Endothelial cell of umbilical vein (primary cell): ENCODE measurements around the gene ANKRD36C. TPM values are rescaled to one million over a fixed set of nuclear protein-coding genes. Genes with fewer than 3 reads are reported as not detected.
"Not testable (repeated sequence)": the region's sequence is repeated elsewhere in the genome, so short reads cannot be mapped to it uniquely, and the experiment has no call there.

Experiments
- Bru-seq: library from RNA; stranded (reverse); fragments of 400-500 nt; gene quantifications from one replicate; lab custom pipeline; 2021; lab: Mats Ljungman, UMichigan
- BruChase-seq, 2 experiments: library from RNA; stranded (reverse); fragments of 400-500 nt; gene quantifications; one replicate each; lab custom pipeline; 2021; lab: Mats Ljungman, UMichigan
- BruUV-seq: library from RNA; stranded (reverse); fragments of 400-500 nt; replicated peaks from 2 replicates; lab custom pipeline; 2021; lab: Mats Ljungman, UMichigan
- CTCF ChIA-PET: fragments of 300-600, 350-600 bp; sonication (Branson Sonifier 250); formaldehyde crosslinking; loops from one replicate; lab custom pipeline; 2021; ENCODE audit warnings: antibody characterized with exemption, inconsistent platforms; lab: Charles Lee
- POLR2A ChIA-PET: fragments of 300-600, 350-600 bp; sonication (Branson Sonifier 250); formaldehyde crosslinking; loops from one replicate; lab custom pipeline; 2021; ENCODE audit warnings: antibody characterized with exemption, inconsistent platforms; lab: Charles Lee
- DNase-seq: peaks from one replicate; pipeline ENCODE4 v3.0.0-alpha.2; 2011; ENCODE audit warnings: low read depth, low spot score
- FAIRE-seq: peaks from 2 replicates; lab custom pipeline; 2011; peaks lifted over from hg19 to GRCh38; lab: Jason Lieb, UNC
- H2AFZ ChIP-seq: 2 replicates; pipeline ENCODE4 v1.6.0; 2012; ENCODE audit warnings: low read depth, low read length, control low read depth, inconsistent platforms
- H3K27ac ChIP-seq: 2 replicates; pipeline ENCODE4 v1.5.1; 2011; ENCODE audit warnings: low read depth, mild to moderate bottlenecking, control low read depth, low read length, moderate library complexity; ENCODE audit not compliant: insufficient read depth
- H3K27me3 ChIP-seq, 2 experiments: 2 replicates each; pipeline versions ENCODE4 v1.6.0 to v1.6.1; 2011; ENCODE audit warnings: low read length in 2 of 2, mixed read lengths in 1 of 2; ENCODE audit not compliant: control insufficient read depth in 2 of 2, insufficient read depth in 2 of 2
- H3K36me3 ChIP-seq, 2 experiments: 2 replicates in 1 of 2; 3 replicates in 1 of 2; pipeline ENCODE4 v1.5.1; 2011; ENCODE audit warnings: low read length in 2 of 2, mild to moderate bottlenecking in 1 of 2, moderate library complexity in 1 of 2; ENCODE audit not compliant: control insufficient read depth in 2 of 2, insufficient read depth in 2 of 2; ENCODE audit errors: extremely low read depth in 1 of 2
- H3K4me1 ChIP-seq: 3 replicates; pipeline ENCODE4 v1.5.1; 2011; ENCODE audit warnings: mild to moderate bottlenecking, low read length; ENCODE audit not compliant: control insufficient read depth, insufficient read depth; ENCODE audit errors: extremely low read depth
- H3K4me2 ChIP-seq: 2 replicates; pipeline ENCODE4 v1.6.1; 2011; ENCODE audit warnings: low read length, control low read depth, mixed read lengths; ENCODE audit not compliant: insufficient read depth
- H3K4me3 ChIP-seq, 3 experiments: fragments of 200-600 bp in 1 of 3; sonication (generic), shearing (Covaris generic) in 1 of 3; replicated peaks in 1 of 3; 2 replicates each; pipeline ENCODE4 v1.5.1; 2011 to 2016; ENCODE audit warnings: control low read depth in 3 of 3, low read length in 3 of 3, mild to moderate bottlenecking in 2 of 3, inconsistent platforms in 1 of 3, low read depth in 1 of 3, moderate library complexity in 1 of 3; ENCODE audit not compliant: insufficient read depth in 1 of 3
- H3K79me2 ChIP-seq: 2 replicates; pipeline ENCODE4 v1.6.0; 2012; ENCODE audit warnings: low read length, inconsistent platforms; ENCODE audit not compliant: control insufficient read depth, insufficient read depth
- H3K9ac ChIP-seq: replicated peaks from 2 replicates; pipeline ENCODE3; 2011; ENCODE audit warnings: low read length, control low read depth; ENCODE audit not compliant: insufficient read depth; ENCODE audit errors: extremely low read depth
- H3K9me1 ChIP-seq: replicated peaks from 3 replicates; pipeline ENCODE4 v1.6.0; 2011; ENCODE audit warnings: mild to moderate bottlenecking, low read length; ENCODE audit not compliant: control insufficient read depth, insufficient read depth; ENCODE audit errors: extremely low read depth
- H3K9me3 ChIP-seq: replicated peaks from 2 replicates; pipeline ENCODE4 v1.5.1; 2012; ENCODE audit warnings: low read length, inconsistent platforms; ENCODE audit not compliant: control insufficient read depth, insufficient read depth
- H4K20me1 ChIP-seq: replicated peaks from 2 replicates; pipeline ENCODE3; 2011; ENCODE audit warnings: mild to moderate bottlenecking, low read length; ENCODE audit not compliant: control insufficient read depth, insufficient read depth; ENCODE audit errors: extremely low read depth
- dilution Hi-C: fragments of 300-500 bp; cut with MboI; formaldehyde crosslinking; loops from one replicate; pipeline ENCODE4 v1.15.0; 2019; ENCODE audit warnings: low sequenced_read_pairs; ENCODE audit not compliant: extremely low pct_ligation_motif_present
- intact Hi-C: fragments of 100-400 bp; cut with micrococcal nuclease; formaldehyde crosslinking; loops from one replicate; pipeline ENCODE4 v1.10.0; 2022
- long read RNA-seq: library from polyadenylated mRNA; stranded (forward); transcript quantifications from one replicate; pipeline ENCODE4 v2.0.0, GENCODE V29; 2021
- polyA minus RNA-seq, 3 experiments: library from RNA; depleted of rRNA, polyadenylated mRNA; stranded (reverse); fragments of >200 nt; gene quantifications; 1 replicate in 1 of 3; 2 replicates in 2 of 3; pipeline ENCODE4 v1.2.3, GENCODE V29; 2011
- polyA plus RNA-seq, 4 experiments: library from polyadenylated mRNA; depleted of rRNA in 3 of 4; stranded (reverse) in 3 of 4; unstranded in 1 of 4; fragments of >200 nt; gene quantifications; 2 replicates each; pipeline versions ENCODE4 v1.2.1 to v1.2.3, GENCODE V29; 2011 to 2012; ENCODE audit warnings: missing spikeins in 1 of 4
- total RNA-seq: library from RNA; stranded (reverse); gene quantifications from 2 replicates; pipeline ENCODE4 v1.2.3, GENCODE V29; 2021

The ANKRD36C gene
- total RNA-seq, result 92.8 and 108 TPM in 2 replicates
- polyA plus RNA-seq, result 2.3 and 4.4 TPM in 2 replicates
- 2.1 and 2.2 TPM in 2 replicates for polyA plus RNA-seq (2011; cell fraction: cytosol; rRNA removed)
- 62.3 and 78.4 TPM in 2 replicates for polyA plus RNA-seq (2011; cell fraction: nucleus; rRNA removed)
- polyA plus RNA-seq (2012), result 12.4 and 13.9 TPM in 2 replicates
- 124 and 126 TPM in 2 replicates for polyA minus RNA-seq
- 5.8 TPM for polyA minus RNA-seq (2011; cell fraction: cytosol; rRNA and poly(A)+ RNA removed)
- polyA minus RNA-seq (2011; cell fraction: nucleus; rRNA and poly(A)+ RNA removed), result 401 and 478 TPM in 2 replicates
- Bru-seq, nascent RNA, result percentile 93 among the genes with signal in this experiment
- percentile 67 among the genes with signal in this experiment for BruChase-seq, experiment 1, labeled RNA remaining after a 6-hour chase
- BruChase-seq, experiment 2, labeled RNA remaining after a 2-hour chase, result percentile 83 among the genes with signal in this experiment
- long read RNA-seq, partial matches to known transcripts, result 2 of 11 reads
- long read RNA-seq, other reads (novel, unspliced or antisense), result 8 of 11 reads

DNA sequence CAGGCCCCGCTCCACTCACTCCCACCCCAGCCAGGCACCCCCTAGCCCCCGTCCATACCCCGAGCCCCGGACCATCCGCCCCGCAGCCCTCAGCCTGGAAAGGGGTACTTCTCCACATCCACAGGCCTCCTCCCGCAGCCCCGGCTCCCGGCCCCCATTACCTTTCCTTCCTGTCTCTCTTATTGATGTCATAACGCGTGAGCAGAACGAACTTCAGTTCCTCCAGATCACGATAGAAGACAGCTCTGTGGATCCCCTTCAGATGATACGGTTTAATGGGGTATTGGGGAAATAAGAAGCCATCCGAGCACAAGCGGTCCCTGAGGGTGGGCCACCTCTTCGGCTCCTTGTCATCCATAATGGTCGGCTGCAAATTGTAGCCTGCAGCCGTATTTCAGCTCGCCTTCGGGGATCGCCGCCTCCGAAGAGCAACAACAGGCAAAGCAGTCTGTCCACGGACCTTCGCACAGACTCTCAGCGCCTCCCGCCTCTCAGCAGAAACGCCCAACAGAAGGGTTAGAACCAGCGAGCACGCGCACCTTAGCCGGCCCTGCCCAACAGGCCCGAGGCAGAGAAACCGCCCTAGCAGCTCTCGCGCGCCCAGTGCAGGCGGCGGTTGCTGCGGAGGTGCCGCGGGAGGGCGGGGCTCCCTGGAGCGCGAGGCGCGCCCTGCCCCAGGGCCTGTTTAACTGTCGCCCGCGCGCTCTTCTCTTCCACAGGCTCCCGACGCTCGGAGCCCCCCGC, at the start of gene ANKRD36C:
Gene ANKRD36C, minus strand, starts transcription at position 474 of the 744 bp plus-strand sequence. Its CDS starts 116 bp downstream, at position 358.
- Histone ChIP-seq H2AFZ (peak within 1 kb of the TSS; percentile 99), H3K9ac (peak within 1 kb of the TSS; percentile 95), H3K4me3 (peak within 1 kb of the TSS; percentile 59 to 96 (median 88)), H3K4me2 (peak within 1 kb of the TSS; percentile 92), H3K27ac (peak within 1 kb of the TSS; percentile 78)
- H3K27me3 ChIP-seq, POLR2A ChIA-PET, dilution Hi-C loops, H3K79me2 ChIP-seq, FAIRE-seq, H3K36me3 ChIP-seq, H3K9me1 ChIP-seq, intact Hi-C loops, H3K4me1 ChIP-seq, H4K20me1 ChIP-seq, H3K9me3 ChIP-seq: not testable (repeated sequence)
- CTCF ChIA-PET, result interaction anchor here (0.6 to 2.1 kb wide), 6 partner anchors 18 to 184 kb away, joined by 3 to 54 read pairs (median 9); no protein-coding TSS in a partner anchor
- TSS peak; percentile 66 for BruUV-seq
- DNase-seq, result peak; percentile 50

DNA sequence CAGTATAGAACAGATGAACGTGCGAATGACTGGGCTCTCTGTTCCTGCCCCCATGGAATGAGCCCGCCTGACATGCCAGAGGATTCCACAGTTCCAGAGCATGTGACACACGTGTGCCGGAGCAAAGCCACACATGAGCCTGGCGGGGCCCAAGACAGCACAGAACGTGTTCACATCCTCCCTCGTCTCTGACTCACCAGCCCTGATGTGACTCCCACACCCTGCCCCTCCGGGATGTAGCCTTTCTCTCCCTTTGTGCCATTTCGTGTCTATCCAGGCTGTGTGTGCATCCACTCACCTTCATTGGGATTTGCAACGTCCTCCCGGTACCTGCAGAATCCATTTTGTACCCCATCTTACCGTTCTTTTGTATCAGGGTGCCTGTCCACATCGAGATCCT, 43.9 kb upstream of the ANKRD36C start:
- CTCF ChIA-PET, H3K27me3 ChIP-seq, H3K4me2 ChIP-seq, H3K9me3 ChIP-seq, H3K4me3 ChIP-seq, H3K4me1 ChIP-seq, H3K9ac ChIP-seq, FAIRE-seq, H2AFZ ChIP-seq, BruUV-seq, DNase-seq, H4K20me1 ChIP-seq, H3K36me3 ChIP-seq, H3K9me1 ChIP-seq, POLR2A ChIA-PET, dilution Hi-C loops, H3K27ac ChIP-seq, H3K79me2 ChIP-seq, intact Hi-C loops: not testable (repeated sequence)

DNA sequence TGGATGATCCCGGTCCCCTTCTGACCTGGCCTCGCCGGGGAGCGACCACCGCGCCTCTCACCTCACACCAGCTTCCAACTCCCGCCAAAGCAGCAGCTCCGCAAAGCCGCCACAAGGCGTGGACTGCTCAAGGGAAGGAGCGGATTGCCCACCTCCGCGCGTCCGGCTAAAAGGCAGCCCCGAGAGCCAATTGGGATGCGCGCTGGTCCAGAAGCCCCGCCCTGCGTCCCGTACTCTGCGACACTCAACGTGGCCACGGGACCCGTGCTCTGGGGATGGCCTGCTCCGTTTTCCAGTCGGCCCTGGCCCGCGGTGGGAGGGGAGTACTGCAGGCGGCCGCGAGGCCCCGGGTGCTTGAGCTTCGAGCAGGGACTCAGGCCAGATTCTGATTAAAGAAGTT, 43.2 kb upstream of the ANKRD36C start, which contains the start of gene GPAT2:
Gene GPAT2, minus strand, starts transcription at position 125 of the 400 bp plus-strand sequence. CDS start 2,557 bp downstream, outside the sequence.
- H3K27ac ChIP-seq, H3K27me3 ChIP-seq, H3K4me2 ChIP-seq, DNase-seq, BruUV-seq, H3K9me3 ChIP-seq, POLR2A ChIA-PET, H3K4me1 ChIP-seq, H3K79me2 ChIP-seq, H3K36me3 ChIP-seq, H3K9me1 ChIP-seq, intact Hi-C loops, H2AFZ ChIP-seq, H4K20me1 ChIP-seq, H3K4me3 ChIP-seq, dilution Hi-C loops, CTCF ChIA-PET, H3K9ac ChIP-seq: not testable (repeated sequence)
- FAIRE-seq, result peak; percentile 8
